Measurements from ENCODE around the gene THPO. TPM values are rescaled to one million over a fixed set of nuclear protein-coding genes. Genes with fewer than 3 reads are reported as not detected.

Gene THPO
- total RNA-seq, 4 donors from 2014 or later = 0.40 to 1.3 (median 0.64) TPM

DNA sequence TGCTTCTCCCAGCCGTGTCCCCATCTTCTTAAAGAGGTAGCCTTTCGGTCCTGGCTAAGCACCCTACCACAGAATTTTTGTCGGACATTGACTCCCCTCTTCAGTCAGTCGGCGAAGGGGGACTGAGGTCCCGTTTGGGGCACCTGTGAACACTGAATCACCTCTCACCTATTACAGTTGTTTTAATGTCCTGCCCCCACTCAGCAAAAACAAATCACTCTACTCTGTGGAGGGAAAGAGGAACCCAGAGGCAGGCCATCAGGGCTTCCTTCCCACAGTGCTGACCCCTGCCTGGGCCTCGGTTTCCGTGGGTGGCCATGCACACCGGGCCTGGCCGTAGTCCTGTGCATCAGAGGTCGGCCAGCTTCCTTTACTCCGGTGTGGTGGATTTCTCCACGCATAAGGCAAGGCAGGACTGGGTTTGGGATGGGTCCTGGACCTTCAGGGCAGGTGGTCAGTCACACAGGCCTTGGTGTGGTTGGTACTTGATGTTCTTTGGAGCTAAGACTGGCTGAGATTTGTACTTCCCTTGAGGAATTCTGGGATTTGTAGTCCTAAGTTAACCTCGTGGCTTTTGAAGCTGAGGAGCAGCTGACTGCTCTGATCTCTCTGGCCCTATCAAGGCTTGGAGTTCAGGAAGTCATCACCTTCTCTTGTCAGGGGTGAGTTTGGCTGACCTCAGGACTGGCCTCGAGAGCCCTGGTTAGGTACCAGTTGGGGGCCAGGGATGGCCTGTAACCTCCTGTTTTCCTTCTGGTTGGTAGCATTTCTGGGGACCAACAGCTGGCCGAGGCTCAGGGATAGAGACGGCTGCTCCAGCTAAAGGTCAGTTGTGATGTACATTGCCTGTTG is 41.2 kb downstream of the THPO start:
- Histone ChIP-seq H3K36me3 (peaks cover 25 to 49% (median 43%) of the 10 kb centered on the region in 4 donors), H3K9me3 (no peaks in the 10 kb centered on the region), H3K27me3 (no peaks in the 10 kb centered on the region), H3K4me3 (peak overlapping the region; percentile 84 to 97 (median 90)), H3K27ac (replicated peaks in 1 of 4) (peak overlapping the region; percentile 98 to 99 (median 99)), H3K4me1 (peaks cover 42 to 70% (median 57%) of the 10 kb centered on the region in 4 donors)
- no peak for DNase-seq (ENCODE audit: extremely low spot score)
- 13% methylated on average over 11 of the region's 17 CpGs for WGBS
- TF ChIP-seq POLR2A (IDR thresholded peaks at IDR 0.05; ENCODE audit: low read depth) (no peak), POLR2AphosphoS5 (IDR thresholded peaks at IDR 0.05) (peak; percentile 73 to 82), EP300 (IDR thresholded peaks at IDR 0.05) (no peak)
- TF ChIP-seq, protein P1, sequence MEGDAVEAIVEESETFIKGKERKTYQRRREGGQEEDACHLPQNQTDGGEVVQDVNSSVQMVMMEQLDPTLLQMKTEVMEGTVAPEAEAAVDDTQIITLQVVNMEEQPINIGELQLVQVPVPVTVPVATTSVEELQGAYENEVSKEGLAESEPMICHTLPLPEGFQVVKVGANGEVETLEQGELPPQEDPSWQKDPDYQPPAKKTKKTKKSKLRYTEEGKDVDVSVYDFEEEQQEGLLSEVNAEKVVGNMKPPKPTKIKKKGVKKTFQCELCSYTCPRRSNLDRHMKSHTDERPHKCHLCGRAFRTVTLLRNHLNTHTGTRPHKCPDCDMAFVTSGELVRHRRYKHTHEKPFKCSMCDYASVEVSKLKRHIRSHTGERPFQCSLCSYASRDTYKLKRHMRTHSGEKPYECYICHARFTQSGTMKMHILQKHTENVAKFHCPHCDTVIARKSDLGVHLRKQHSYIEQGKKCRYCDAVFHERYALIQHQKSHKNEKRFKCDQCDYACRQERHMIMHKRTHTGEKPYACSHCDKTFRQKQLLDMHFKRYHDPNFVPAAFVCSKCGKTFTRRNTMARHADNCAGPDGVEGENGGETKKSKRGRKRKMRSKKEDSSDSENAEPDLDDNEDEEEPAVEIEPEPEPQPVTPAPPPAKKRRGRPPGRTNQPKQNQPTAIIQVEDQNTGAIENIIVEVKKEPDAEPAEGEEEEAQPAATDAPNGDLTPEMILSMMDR (IDR thresholded peaks at IDR 0.05) = no peak
- intact Hi-C loops (cut with DNase I) = no loop called here

DNA sequence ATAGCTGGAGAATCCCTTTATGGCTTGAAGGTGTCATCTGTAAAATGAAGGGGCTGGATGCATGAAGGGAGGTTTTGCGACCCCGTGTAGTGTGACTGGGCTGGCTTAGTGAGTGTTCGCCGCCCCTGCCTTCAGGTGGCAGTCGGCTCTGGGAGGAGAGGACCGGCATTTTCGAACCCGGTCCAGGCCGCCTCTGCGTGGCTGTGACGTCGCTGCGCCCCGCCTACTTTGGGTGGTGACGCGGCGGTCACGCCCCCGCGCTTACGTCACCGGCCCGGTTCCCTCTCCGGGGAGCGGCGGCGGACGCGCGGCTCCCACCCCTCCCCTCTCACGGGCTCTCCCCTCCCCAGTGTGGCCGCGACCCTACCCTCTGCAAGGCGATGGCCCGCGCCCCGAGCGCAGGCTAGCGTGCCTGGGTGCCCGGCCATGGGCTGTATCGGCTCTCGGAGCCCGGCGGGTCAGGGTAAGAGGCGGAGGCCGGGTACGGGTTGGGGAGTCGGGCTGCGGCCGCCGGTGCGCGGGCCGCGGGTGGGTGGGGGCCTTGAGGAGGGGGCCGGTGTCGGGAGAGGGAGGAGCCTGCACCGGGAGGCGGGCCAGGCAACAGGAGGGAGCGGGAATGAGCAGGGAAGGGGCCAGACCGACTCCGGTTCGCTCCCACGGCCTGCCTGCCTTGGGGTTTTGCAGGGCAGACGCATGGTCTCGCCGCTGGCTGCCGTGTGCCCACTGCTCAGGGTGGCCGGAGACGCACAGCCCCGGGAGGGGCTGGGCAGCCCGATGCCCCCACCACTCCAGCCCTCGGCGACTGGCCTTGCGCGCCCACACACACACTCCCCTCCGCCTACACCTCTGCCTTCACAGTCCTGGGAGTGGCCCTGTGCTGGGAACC is 42.1 kb downstream of the THPO start:
- intact Hi-C loops (cut with DNase I) = no loop called here
- Histone ChIP-seq H3K9me3 (no peaks in the 10 kb centered on the region), H3K27me3 (no peaks in the 10 kb centered on the region), H3K27ac (replicated peaks in 1 of 4) (peak overlapping the region; percentile 98 to 99 (median 99)), H3K4me3 (peak overlapping the region; percentile 84 to 97 (median 90)), H3K4me1 (peaks cover 43 to 69% (median 61%) of the 10 kb centered on the region in 4 donors), H3K36me3 (peaks cover 30 to 49% (median 44%) of the 10 kb centered on the region in 4 donors)
- 1% methylated on average over 12 of the region's 77 CpGs for WGBS
- TF ChIP-seq EP300 (IDR thresholded peaks at IDR 0.05) = no peak
- TF ChIP-seq POLR2AphosphoS5 (IDR thresholded peaks at IDR 0.05) = peak; percentile 97 to 99
- peak; percentile 81 for TF ChIP-seq POLR2A (IDR thresholded peaks at IDR 0.05; ENCODE audit: low read depth)
- TF ChIP-seq, protein P1 (IDR thresholded peaks at IDR 0.05) = no peak
- DNase-seq (ENCODE audit: extremely low spot score) = peak; percentile 95

DNA sequence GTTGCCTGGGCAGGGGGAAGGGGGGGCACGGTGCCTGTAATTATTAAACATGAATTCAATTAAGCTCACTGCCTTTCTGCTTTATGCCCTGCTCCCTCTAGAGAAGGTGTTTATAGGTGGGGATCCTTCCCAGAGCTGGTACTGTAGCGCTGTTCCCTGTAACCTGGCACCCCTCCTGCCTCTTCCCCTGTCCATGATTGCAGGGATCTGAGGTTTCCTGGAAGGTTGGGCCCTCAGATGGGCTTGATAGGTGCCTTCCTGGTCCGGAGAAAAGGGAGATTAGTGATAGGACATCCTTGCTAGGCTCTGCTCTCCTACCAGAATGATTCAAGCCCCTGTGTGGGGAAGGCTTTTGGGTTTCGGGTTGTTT is 42.7 kb downstream of the THPO start:
- Histone ChIP-seq H3K4me1 (peaks cover 43 to 67% (median 58%) of the 10 kb centered on the region in 4 donors), H3K27ac (replicated peaks in 1 of 4) (peak overlapping the region; percentile 98 to 99 (median 99)), H3K4me3 (peak overlapping the region; percentile 84 to 97 (median 90)), H3K9me3 (no peaks in the 10 kb centered on the region), H3K27me3 (no peaks in the 10 kb centered on the region), H3K36me3 (peaks cover 33 to 52% (median 50%) of the 10 kb centered on the region in 4 donors)
- intact Hi-C loops (cut with DNase I) = no loop called here
- WGBS = 35% methylated on average over 4 of the region's 4 CpGs
- DNase-seq (ENCODE audit: extremely low spot score) = no peak
- TF ChIP-seq EP300 (IDR thresholded peaks at IDR 0.05) (no peak), POLR2A (IDR thresholded peaks at IDR 0.05; ENCODE audit: low read depth) (no peak), POLR2AphosphoS5 (IDR thresholded peaks at IDR 0.05) (no peak)
- TF ChIP-seq, protein P1 (IDR thresholded peaks at IDR 0.05) = no peak

DNA sequence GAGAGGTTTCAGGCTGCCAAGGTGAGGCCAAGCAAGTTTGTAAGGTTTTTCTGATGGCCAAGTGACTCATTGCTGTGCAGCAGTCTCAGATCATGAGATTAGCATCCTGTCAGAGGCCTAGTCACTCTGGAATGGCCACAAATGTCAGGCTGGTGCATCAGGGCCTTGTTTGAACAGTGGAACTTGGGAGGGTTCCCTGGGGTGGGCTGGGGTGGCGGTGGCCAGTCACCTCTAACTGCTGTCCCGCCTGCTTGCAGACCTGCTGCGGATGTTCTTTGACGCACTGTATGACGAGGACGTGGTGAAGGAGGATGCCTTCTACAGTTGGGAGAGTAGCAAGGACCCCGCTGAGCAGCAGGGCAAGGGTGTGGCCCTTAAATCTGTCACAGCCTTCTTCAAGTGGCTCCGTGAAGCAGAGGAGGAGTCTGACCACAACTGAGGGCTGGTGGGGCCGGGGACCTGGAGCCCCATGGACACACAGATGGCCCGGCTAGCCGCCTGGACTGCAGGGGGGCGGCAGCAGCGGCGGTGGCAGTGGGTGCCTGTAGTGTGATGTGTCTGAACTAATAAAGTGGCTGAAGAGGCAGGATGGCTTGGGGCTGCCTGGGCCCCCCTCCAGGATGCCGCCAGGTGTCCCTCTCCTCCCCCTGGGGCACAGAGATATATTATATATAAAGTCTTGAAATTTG is 43.4 kb downstream of the THPO start:
- intact Hi-C loops (cut with DNase I) = no loop called here
- TF ChIP-seq EP300 (IDR thresholded peaks at IDR 0.05) = no peak
- no peak for TF ChIP-seq POLR2A (IDR thresholded peaks at IDR 0.05; ENCODE audit: low read depth)
- TF ChIP-seq, protein P1 (IDR thresholded peaks at IDR 0.05) = no peak
- no peak for TF ChIP-seq POLR2AphosphoS5 (IDR thresholded peaks at IDR 0.05)
- peaks cover 39 to 61% (median 53%) of the 10 kb centered on the region in 4 donors for H3K4me1 ChIP-seq

More for the DNA sequence above, 43.4 kb downstream of the THPO start:
- Histone ChIP-seq H3K27me3 (no peaks in the 10 kb centered on the region), H3K27ac (replicated peaks in 1 of 4) (peak overlapping the region; percentile 98 to 99 (median 99)), H3K9me3 (no peaks in the 10 kb centered on the region), H3K36me3 (peaks cover 34 to 58% (median 57%) of the 10 kb centered on the region in 4 donors), H3K4me3 (no peak overlapping the region)
- no CpG with 5 or more reads among the region's 15 CpGs for WGBS
- no peak for DNase-seq (ENCODE audit: extremely low spot score)

Data from esophagus muscularis mucosa (tissue), 4 donors.